ENCODE measurements around the gene CSTB.
A peak's percentile ranks its signal among the peaks of the same experiment; 100 is the strongest.

CSTB gene

GRCh38 chr21:43811262-43812105 lies 35.4 kb upstream of the CSTB start:
- Histone ChIP-seq H3K36me3 (no peaks in the 10 kb centered on the region), H3K4me1 (ENCODE audit: control insufficient read depth in 1 of 2, insufficient read depth in 1 of 2, low read depth in 1 of 2, low read length in 1 of 2) (peaks cover 13 to 23% of the 10 kb centered on the region in 2 experiments), H3K4me3 (ENCODE audit: low read depth in 1 of 2, low read length in 1 of 2) (peak overlapping the region in 1 of 2 experiments; percentile 49), H3K9me3 (no peaks in the 10 kb centered on the region), H3K27ac (no peak overlapping the region), H3K27me3 (peaks cover 22% of the 10 kb centered on the region)
- no peak for TF ChIP-seq CTCF (IDR thresholded peaks at IDR 0.05)

- Histone ChIP-seq H3K4me3 (ENCODE audit: low read depth in 1 of 2, low read length in 1 of 2) (no peak overlapping the region), H3K9me3 (no peaks in the 10 kb centered on the region), H3K27ac (no peak overlapping the region), H3K4me1 (ENCODE audit: control insufficient read depth in 1 of 2, insufficient read depth in 1 of 2, low read depth in 1 of 2, low read length in 1 of 2) (peaks cover 19 to 31% of the 10 kb centered on the region in 2 experiments), H3K36me3 (no peaks in the 10 kb centered on the region), H3K27me3 (peaks cover 22% of the 10 kb centered on the region)
- peak; percentile 93 for TF ChIP-seq CTCF (IDR thresholded peaks at IDR 0.05)
These were observed 34.6 kb upstream of the CSTB start for GRCh38 chr21:43810505-43811261.

GRCh38 chr21:43809853-43810504 lies 33.9 kb upstream of the CSTB start:
- H3K4me1 ChIP-seq (ENCODE audit: control insufficient read depth in 1 of 2, insufficient read depth in 1 of 2, low read depth in 1 of 2, low read length in 1 of 2) = peaks cover 26 to 38% of the 10 kb centered on the region in 2 experiments
- H3K9me3 ChIP-seq = no peaks in the 10 kb centered on the region
- no peak overlapping the region for H3K4me3 ChIP-seq (ENCODE audit: low read depth in 1 of 2, low read length in 1 of 2)
- no peaks in the 10 kb centered on the region for H3K36me3 ChIP-seq
- no peak for TF ChIP-seq CTCF (IDR thresholded peaks at IDR 0.05)
- H3K27me3 ChIP-seq = peaks cover 22% of the 10 kb centered on the region
- no peak overlapping the region for H3K27ac ChIP-seq

- Histone ChIP-seq H3K36me3 (no peaks in the 10 kb centered on the region), H3K27ac (no peak overlapping the region), H3K27me3 (peaks cover 16% of the 10 kb centered on the region), H3K4me1 (ENCODE audit: control insufficient read depth in 1 of 2, insufficient read depth in 1 of 2, low read depth in 1 of 2, low read length in 1 of 2) (peaks cover 32 to 44% of the 10 kb centered on the region in 2 experiments), H3K4me3 (ENCODE audit: low read depth in 1 of 2, low read length in 1 of 2) (no peak overlapping the region), H3K9me3 (no peaks in the 10 kb centered on the region)
- TF ChIP-seq CTCF (IDR thresholded peaks at IDR 0.05) = no peak
These were observed 33.3 kb upstream of the CSTB start for GRCh38 chr21:43809346-43809799.

- TF ChIP-seq CTCF (IDR thresholded peaks at IDR 0.05) = no peak
- no peaks in the 10 kb centered on the region for H3K36me3 ChIP-seq
- H3K4me3 ChIP-seq (ENCODE audit: low read depth in 1 of 2, low read length in 1 of 2) = no peak overlapping the region
- H3K27me3 ChIP-seq = peaks cover 16% of the 10 kb centered on the region
- peaks cover 33 to 48% of the 10 kb centered on the region in 2 experiments for H3K4me1 ChIP-seq (ENCODE audit: control insufficient read depth in 1 of 2, insufficient read depth in 1 of 2, low read depth in 1 of 2, low read length in 1 of 2)
- no peak overlapping the region for H3K27ac ChIP-seq
- H3K9me3 ChIP-seq = no peaks in the 10 kb centered on the region
These were observed 32.7 kb upstream of the CSTB start for GRCh38 chr21:43808832-43809251.
